Stomach (tissue), 4 donors: ENCODE measurements around the gene XYLT1.

Source experiments
- CTCF ChIP-seq, 7 experiments: fragments of 450-650 bp in 4 of 7; fragments of 200-600 bp in 3 of 7; sonication (generic) in 3 of 7; IDR thresholded peaks; one replicate each; pipeline ENCODE4 v1.5.1; 2016 to 2019; ENCODE audit warnings: antibody characterized with exemption in 7 of 7, control low read depth in 2 of 7, mild to moderate bottlenecking in 1 of 7
- POLR2A ChIP-seq, 4 donors: fragments of 450-650 bp; IDR thresholded peaks; one replicate each; pipeline ENCODE4 v1.6.1; 2016; ENCODE audit warnings: antibody characterized with exemption in 4 of 4, control low read depth in 2 of 4, mild to moderate bottlenecking in 1 of 4, moderate library complexity in 1 of 4
- POLR2AphosphoS5 ChIP-seq, 3 donors: sonication (generic); formaldehyde crosslinking; IDR thresholded peaks; one replicate each; pipeline ENCODE4 v1.6.1; 2016; ENCODE audit warnings: antibody characterized with exemption in 3 of 3

GRCh38 chr16:17348826-17349225 lies 121.9 kb downstream of the XYLT1 start:
- TF ChIP-seq POLR2AphosphoS5 (IDR thresholded peaks at IDR 0.05) (no peak), POLR2A (IDR thresholded peaks at IDR 0.05) (no peak), CTCF (IDR thresholded peaks at IDR 0.05) (no peak)
